Neural crest cell (in vitro differentiated cells): ENCODE results near the gene NUAK2. TPM values are rescaled to one million over a fixed set of nuclear protein-coding genes. Genes with fewer than 3 reads are reported as not detected.
A peak's percentile ranks its signal among the peaks of the same experiment; 100 is the strongest.
"Not testable (repeated sequence)": the region's sequence is repeated elsewhere in the genome, so short reads cannot be mapped to it uniquely, and the experiment has no call there.

Experiments
- DNase-seq: peaks from one replicate; pipeline ENCODE4 v3.0.0; 2021; ENCODE audit warnings: low read depth, mixed read lengths, low spot score
- H3K27ac Mint-ChIP-seq: one replicate; pipeline ENCODE4 v1.8.0; 2021; ENCODE audit warnings: mild to moderate bottlenecking, mixed read lengths; ENCODE audit not compliant: unreplicated experiment
- H3K27me3 Mint-ChIP-seq: 2 replicates; pipeline ENCODE4 v1.8.0; 2021; ENCODE audit warnings: low read depth, mild to moderate bottlenecking, mixed read lengths
- H3K36me3 Mint-ChIP-seq: 2 replicates; pipeline ENCODE4 v1.8.0; 2021; ENCODE audit warnings: low read depth, mild to moderate bottlenecking, mixed read lengths
- H3K4me1 Mint-ChIP-seq: 2 replicates; pipeline ENCODE4 v1.8.0; 2021; ENCODE audit warnings: mixed read lengths
- H3K4me3 Mint-ChIP-seq: one replicate; pipeline ENCODE4 v1.8.0; 2021; ENCODE audit warnings: mild to moderate bottlenecking, mixed read lengths
- H3K9me3 Mint-ChIP-seq: 2 replicates; pipeline ENCODE4 v1.8.0; 2021; ENCODE audit warnings: mixed read lengths
- total RNA-seq: library from RNA; stranded (reverse); gene quantifications from 2 replicates; pipeline ENCODE4 v1.2.1, GENCODE V29; 2021
- TF ChIP-seq, protein P1 (sequence below): fragments of 200-600 bp; sonication (generic); conservative IDR thresholded peaks from 2 replicates; pipeline ENCODE4 v1.5.0; 2021; ENCODE audit warnings: antibody characterized with exemption, mild to moderate bottlenecking

Gene NUAK2
- total RNA-seq, 1 donor from 2014 or later = 15.4 TPM

DNA sequence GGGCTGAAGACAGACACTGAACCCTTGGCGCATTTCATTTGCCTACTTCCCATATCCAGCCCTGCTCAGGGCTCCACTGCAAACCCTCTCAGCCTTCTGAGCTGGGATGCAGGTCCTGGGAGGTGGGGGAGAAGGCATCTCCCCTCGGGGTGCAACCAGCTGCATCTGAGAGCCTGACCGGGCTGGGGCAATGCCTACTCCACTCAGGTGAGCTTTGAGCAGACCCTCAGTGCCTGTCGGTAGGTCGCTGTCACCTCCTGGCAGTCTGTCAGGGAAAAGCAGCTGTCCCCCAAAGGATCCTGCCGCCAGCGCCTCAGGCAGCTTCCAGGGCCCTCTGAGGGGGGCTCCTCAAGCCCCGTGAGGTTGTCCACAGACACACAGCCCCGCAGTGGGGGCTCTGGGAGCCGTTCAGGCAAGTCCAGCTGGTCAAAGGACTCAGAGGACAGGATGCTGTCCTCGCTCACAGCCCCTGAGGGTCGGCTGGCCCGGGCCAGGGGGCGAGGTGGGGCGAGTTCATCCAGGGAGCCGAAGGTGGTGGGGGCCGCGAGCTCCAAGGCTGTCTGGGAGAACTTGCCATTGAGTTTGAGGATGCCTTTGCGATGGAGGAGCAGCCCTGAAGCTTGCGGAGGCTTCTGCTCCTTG, 18.2 kb downstream of the NUAK2 start:
- Mint-ChIP-seq H3K9me3 (no peaks in the 10 kb centered on the region), H3K4me3 (no peak overlapping the region), H3K36me3 (peaks cover 24% of the 10 kb centered on the region), H3K27ac (no peak overlapping the region), H3K4me1 (peaks cover 46% of the 10 kb centered on the region), H3K27me3 (no peaks in the 10 kb centered on the region)
- TF ChIP-seq, protein P1, sequence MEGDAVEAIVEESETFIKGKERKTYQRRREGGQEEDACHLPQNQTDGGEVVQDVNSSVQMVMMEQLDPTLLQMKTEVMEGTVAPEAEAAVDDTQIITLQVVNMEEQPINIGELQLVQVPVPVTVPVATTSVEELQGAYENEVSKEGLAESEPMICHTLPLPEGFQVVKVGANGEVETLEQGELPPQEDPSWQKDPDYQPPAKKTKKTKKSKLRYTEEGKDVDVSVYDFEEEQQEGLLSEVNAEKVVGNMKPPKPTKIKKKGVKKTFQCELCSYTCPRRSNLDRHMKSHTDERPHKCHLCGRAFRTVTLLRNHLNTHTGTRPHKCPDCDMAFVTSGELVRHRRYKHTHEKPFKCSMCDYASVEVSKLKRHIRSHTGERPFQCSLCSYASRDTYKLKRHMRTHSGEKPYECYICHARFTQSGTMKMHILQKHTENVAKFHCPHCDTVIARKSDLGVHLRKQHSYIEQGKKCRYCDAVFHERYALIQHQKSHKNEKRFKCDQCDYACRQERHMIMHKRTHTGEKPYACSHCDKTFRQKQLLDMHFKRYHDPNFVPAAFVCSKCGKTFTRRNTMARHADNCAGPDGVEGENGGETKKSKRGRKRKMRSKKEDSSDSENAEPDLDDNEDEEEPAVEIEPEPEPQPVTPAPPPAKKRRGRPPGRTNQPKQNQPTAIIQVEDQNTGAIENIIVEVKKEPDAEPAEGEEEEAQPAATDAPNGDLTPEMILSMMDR = no peak
- no peak for DNase-seq

DNA sequence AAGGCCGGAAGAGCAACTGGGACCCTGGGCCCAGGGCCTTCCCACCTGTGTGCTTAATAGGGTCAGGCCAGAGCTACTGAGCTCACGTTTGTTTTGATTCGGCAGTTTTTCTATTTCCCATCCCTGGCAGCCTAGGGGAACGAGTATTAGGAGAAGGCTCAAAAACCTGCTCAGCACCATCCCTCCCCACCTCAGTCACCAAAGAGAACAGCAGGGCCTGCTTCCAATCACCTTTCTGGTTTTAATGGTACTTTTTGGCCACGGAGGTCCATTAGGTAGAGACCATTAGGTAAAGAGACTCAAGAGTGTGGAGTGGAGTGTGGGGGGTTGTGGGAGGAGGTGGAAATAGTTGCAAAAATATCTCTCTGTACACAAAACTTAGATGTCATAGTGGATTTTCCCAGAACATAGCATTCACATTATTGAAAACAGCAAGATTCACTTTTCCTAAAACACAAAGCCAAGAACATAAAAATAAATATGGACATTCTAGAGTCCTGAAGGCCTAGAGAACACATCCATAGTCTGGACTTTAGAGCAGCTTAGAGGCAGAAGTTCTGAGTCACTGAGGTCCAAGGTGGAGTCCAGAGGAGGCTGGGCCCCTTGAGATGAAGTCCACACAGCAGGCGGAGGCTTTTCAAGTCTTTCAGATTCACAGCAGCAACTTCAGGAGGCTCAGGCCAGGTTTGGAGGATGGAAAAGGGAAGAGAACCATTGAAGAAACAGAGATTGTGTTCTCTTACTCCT, 19.5 kb downstream of the NUAK2 start:
- no peaks in the 10 kb centered on the region for H3K9me3 Mint-ChIP-seq
- peaks cover 60% of the 10 kb centered on the region for H3K4me1 Mint-ChIP-seq
- peak overlapping the region; percentile 79 for H3K4me3 Mint-ChIP-seq
- no peak for DNase-seq
- peaks cover 16% of the 10 kb centered on the region for H3K36me3 Mint-ChIP-seq
- TF ChIP-seq, protein P1 = no peak
- H3K27me3 Mint-ChIP-seq = no peaks in the 10 kb centered on the region
- peak overlapping the region; percentile 98 for H3K27ac Mint-ChIP-seq

DNA sequence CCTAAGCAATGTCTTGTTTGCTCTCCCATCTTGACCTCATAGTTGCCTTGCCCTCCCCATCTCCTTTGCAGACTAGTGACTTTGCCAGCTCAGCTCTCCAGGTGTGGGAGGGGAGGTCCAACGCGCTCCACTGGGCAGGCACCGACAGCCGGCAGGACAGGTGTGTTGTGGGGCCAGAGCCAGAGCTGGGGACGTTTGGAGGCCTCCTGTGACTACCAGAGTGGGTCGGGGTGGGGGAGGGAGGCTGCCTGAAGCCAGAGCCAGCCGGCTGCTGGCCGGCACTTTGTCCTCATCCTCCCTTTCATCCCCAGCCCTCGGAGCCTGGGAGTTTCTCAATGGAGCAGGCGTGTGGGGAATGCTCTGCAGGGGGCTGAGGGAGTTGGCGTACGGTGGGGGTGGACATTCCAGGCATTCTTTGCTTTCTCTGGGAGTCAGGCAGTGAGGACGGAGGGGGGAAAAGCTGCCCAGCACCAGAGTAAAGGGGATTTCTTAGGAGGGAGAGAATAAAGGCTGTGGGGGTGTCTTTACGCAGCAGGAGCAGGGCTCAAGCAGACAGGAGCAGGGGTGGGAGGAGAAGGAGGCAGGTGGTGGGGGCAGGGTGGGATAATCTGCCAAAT, 20.2 kb downstream of the NUAK2 start:
- Mint-ChIP-seq H3K4me3 (peak overlapping the region; percentile 79), H3K36me3 (peaks cover 13% of the 10 kb centered on the region), H3K27me3 (no peaks in the 10 kb centered on the region), H3K4me1 (peaks cover 62% of the 10 kb centered on the region), H3K27ac (peak overlapping the region; percentile 98), H3K9me3 (no peaks in the 10 kb centered on the region)
- peak; percentile 61 for DNase-seq
- TF ChIP-seq, protein P1 = no peak

DNA sequence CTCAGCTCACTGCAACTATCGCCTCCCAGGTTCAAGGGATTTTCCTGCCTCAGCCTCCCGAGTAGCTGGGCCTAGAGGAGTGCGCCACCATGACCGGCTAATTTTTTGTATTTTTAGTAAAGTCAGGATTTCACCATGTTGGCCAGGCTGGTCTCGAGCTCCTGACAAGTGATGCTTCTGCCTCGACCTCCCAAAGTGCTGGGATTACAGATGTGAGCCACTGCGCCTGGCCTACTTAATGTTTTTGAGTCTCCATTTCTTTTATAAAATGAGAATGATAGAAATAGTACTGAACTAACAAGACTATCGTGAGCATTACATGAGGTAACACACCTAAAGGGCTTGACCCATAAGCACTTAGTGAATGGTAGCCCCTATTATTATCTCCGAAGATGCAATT, 21.4 kb downstream of the NUAK2 start:
- H3K27me3 Mint-ChIP-seq = no peaks in the 10 kb centered on the region
- peak overlapping the region; percentile 98 for H3K27ac Mint-ChIP-seq
- no peak for DNase-seq
- H3K4me3 Mint-ChIP-seq = peak overlapping the region; percentile 79
- TF ChIP-seq, protein P1 = no peak
- H3K36me3 Mint-ChIP-seq = peaks cover 10% of the 10 kb centered on the region
- peaks cover 72% of the 10 kb centered on the region for H3K4me1 Mint-ChIP-seq
- H3K9me3 Mint-ChIP-seq = no peaks in the 10 kb centered on the region

DNA sequence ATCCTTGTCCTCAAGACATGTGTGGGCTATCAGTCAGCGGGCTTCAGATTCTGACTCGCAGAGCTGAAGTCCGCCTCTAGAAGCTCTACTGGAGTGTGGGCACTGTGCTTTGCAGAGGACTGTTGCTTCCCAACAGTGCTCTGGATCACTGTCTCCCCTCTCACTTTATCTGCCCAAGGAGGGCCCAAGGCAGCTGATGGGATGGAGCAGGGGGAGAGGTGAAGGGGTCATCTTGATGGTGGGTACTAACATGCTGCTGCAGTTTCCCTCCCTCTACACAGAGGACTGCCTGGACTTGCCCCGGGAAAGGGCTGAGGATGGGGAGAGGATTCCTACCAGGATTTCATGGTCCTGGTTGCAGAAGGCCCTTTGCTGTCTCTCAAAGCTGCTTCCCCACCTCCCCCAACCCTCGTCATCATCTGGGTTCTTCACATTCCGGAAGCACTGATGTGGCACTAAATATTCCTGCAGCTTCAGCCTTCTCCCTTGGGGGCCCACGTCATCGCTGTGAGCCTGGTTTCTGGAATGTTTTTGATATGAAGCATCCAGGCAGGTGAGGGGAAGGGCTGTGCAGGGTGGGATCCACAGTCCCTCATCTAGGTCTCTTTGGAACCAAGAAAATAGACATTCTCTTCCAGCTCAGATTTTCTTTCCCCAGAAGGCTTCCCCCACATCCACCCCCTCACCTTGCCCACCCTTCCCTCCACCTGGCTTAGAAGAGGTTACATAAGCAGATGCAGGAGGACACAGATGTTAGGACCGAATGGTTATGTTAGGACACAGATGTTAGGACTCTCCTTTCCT, 23.2 kb downstream of the NUAK2 start:
- no peaks in the 10 kb centered on the region for H3K27me3 Mint-ChIP-seq
- no peaks in the 10 kb centered on the region for H3K9me3 Mint-ChIP-seq
- H3K4me1 Mint-ChIP-seq = peaks cover 82% of the 10 kb centered on the region
- DNase-seq = no peak
- TF ChIP-seq, protein P1 = no peak
- peaks cover 5% of the 10 kb centered on the region for H3K36me3 Mint-ChIP-seq
- peak overlapping the region; percentile 95 for H3K27ac Mint-ChIP-seq
- H3K4me3 Mint-ChIP-seq = peak overlapping the region; percentile 65

DNA sequence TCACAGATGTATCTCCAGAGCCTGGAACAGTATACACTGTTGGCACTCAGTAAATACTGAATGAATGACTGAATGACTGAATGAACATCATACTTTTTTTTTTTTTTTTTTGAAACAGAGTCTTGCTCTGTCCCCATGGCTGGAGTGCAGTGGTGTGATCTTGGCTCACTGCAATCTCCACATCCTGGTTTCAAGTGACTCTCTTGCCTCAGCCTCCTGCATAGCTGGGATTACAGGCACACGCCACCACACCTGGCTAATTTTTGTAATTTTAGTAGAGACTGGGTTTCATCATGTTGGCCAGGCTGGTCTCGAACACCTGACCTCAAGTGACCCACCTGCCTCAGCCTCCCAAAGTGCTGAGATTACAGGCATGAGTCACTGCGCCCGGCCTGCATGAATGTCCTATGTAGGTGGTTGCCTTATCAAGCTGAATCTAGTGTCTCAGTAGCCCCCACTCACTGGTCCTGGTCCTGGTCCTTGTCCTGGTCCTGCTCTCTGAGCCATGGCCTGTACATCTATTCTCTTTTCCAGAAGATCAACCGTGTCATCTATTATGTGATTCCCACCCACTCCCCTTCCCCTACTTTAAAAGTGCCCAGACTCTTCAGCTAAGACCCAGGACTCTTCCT, 23.9 kb downstream of the NUAK2 start:
- H3K27ac Mint-ChIP-seq, H3K36me3 Mint-ChIP-seq, H3K9me3 Mint-ChIP-seq, DNase-seq, H3K27me3 Mint-ChIP-seq: not testable (repeated sequence)
- Mint-ChIP-seq H3K4me1 (peaks cover 88% of the 10 kb centered on the region), H3K4me3 (peak overlapping the region; percentile 65)
